Panc1 (cell line): ENCODE measurements around the gene TMEM164.

Experiments
- CTCF ChIP-seq: fragments of 450-650 bp; IDR thresholded peaks from 2 replicates; pipeline ENCODE4 v1.5.1; 2017; ENCODE audit warnings: mild to moderate bottlenecking
- REST ChIP-seq, 2 experiments: IDR thresholded peaks; 2 replicates each; pipeline ENCODE4 v1.6.1; 2011 to 2012; ENCODE audit warnings: low read depth in 2 of 2, control low read depth in 1 of 2, low read length in 1 of 2, mild to moderate bottlenecking in 1 of 2, moderate library complexity in 1 of 2; ENCODE audit not compliant: insufficient read depth in 1 of 2
- SIN3A ChIP-seq: IDR thresholded peaks from 2 replicates; pipeline ENCODE4 v1.6.1; 2012; ENCODE audit warnings: low read depth, mild to moderate bottlenecking, low read length, moderate library complexity, borderline replicate concordance; ENCODE audit not compliant: insufficient read depth
- TCF7L2 ChIP-seq: IDR thresholded peaks from 2 replicates; pipeline ENCODE4 v1.6.1; 2011; ENCODE audit warnings: mild to moderate bottlenecking, low read depth, low read length, inconsistent platforms

DNA sequence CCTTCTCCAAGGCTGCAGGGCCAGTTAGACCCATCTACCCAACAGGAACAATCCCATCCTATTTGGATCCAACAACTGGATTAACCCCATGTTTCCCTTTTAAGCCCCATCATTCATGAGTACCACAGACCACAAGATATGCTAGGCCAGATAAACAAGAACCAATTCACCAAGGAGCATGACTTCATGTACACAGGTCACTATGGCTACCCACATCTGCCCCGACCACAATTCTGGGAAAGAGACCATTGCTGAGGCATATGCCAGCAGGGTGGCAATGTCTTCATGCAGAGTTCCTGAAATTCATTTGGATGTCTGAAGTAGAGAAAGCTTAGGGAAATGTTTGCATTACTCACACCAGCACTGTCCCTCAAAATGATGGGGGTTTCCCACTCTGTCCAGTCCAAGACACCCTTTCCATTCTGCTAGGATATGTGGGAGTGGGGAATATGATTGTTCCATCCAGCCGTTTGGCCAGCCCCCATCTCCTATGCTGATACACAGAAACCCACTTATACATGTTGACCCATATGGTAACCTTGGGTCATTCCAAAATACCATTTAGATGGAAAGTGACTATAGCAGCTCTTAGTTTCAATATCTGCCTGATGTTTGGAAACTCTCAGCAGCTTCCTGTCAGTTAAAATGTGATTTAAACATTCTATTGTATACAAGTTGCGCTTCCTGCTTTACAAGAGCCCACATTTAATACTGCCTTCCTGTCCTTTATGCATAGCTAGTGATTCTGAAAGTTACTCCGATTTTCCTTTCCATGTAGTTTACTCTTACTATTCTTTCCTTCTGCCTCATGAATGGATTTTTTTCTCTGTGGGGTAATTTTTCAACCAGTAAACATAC lies 186.0 kb downstream of the TMEM164 start:
- TF ChIP-seq CTCF: no peak
- TF ChIP-seq REST (IDR thresholded peaks at IDR 0.05; ENCODE audit: insufficient read depth in 1 of 2, low read depth in 2 of 2, low read length in 1 of 2): no peak
- no peak for TF ChIP-seq SIN3A
- no peak for TF ChIP-seq TCF7L2
